Stimulated activated CD8-positive, alpha-beta memory T cell treated with anti-CD3 and anti-CD28 coated beads, Interleukin-15, amount 100 ng/mL, for 1 hour (primary cell): ENCODE data around the gene GALNT6.

ENCODE experiments used
- DNase-seq: peaks from one replicate; pipeline ENCODE4 v3.0.0-alpha.2; 2020; ENCODE audit warnings: low read depth

Gene GALNT6

GRCh38 chr12:51391283-51392123 is at the start of gene GALNT6:
GALNT6 (minus strand) TSS chr12:51391406; CDS start chr12:51379781, 11,625 bp downstream.
- peak; percentile 39 for DNase-seq

- DNase-seq: no peak
Observed at GRCh38 chr12:51439330-51439729, 48.1 kb upstream of the GALNT6 start.

GRCh38 chr12:51437431-51437830 is 46.2 kb upstream of the GALNT6 start:
- no peak for DNase-seq

GRCh38 chr12:51434305-51434704 is 43.1 kb upstream of the GALNT6 start:
- no peak for DNase-seq

- no peak for DNase-seq
Observed at GRCh38 chr12:51432921-51433320, 41.7 kb upstream of the GALNT6 start.

GRCh38 chr12:51430196-51430895 is 39.1 kb upstream of the GALNT6 start:
- DNase-seq: no peak

GRCh38 chr12:51429700-51430099 is 38.5 kb upstream of the GALNT6 start:
- no peak for DNase-seq

GRCh38 chr12:51428256-51428655 is 37.0 kb upstream of the GALNT6 start:
- no peak for DNase-seq

GRCh38 chr12:51424662-51425539 is 33.7 kb upstream of the GALNT6 start, which contains the start of gene SLC4A8:
SLC4A8 (plus strand) TSS chr12:51424831; CDS start chr12:51424988, 157 bp downstream.
- DNase-seq: peak; percentile 43

GRCh38 chr12:51424094-51424661 is 33.0 kb upstream of the GALNT6 start:
- DNase-seq: no peak

GRCh38 chr12:51421266-51421884 is 30.2 kb upstream of the GALNT6 start:
- DNase-seq: no peak

- DNase-seq: no peak
Observed at GRCh38 chr12:51419425-51420193, 28.4 kb upstream of the GALNT6 start.

- DNase-seq: no peak
Observed at GRCh38 chr12:51417826-51418225, 26.6 kb upstream of the GALNT6 start.

GRCh38 chr12:51415931-51416330 is 24.7 kb upstream of the GALNT6 start:
- DNase-seq: no peak

- DNase-seq: no peak
Observed at GRCh38 chr12:51413791-51414190, 22.6 kb upstream of the GALNT6 start.

GRCh38 chr12:51413149-51413548 is 21.9 kb upstream of the GALNT6 start:
- DNase-seq: no peak

GRCh38 chr12:51409846-51410245 is 18.6 kb upstream of the GALNT6 start:
- DNase-seq: no peak

GRCh38 chr12:51407604-51408003 is 16.4 kb upstream of the GALNT6 start:
- no peak for DNase-seq

- DNase-seq: no peak
Observed at GRCh38 chr12:51406859-51407258, 15.7 kb upstream of the GALNT6 start.

GRCh38 chr12:51406290-51406689 is 15.1 kb upstream of the GALNT6 start:
- DNase-seq: no peak

- no peak for DNase-seq
Observed at GRCh38 chr12:51405801-51406207, 14.6 kb upstream of the GALNT6 start.
